ENCODE measurements around the gene MTG1. TPM values are rescaled to one million over a fixed set of nuclear protein-coding genes. Genes with fewer than 3 reads are reported as not detected.

Gene MTG1
- polyA plus RNA-seq, 1 donor (not counting 4 experiments of a cell fraction or from before 2014, with no cell fraction given), result 31.6 TPM

GRCh38 chr10:133351408-133352318 lies 42.3 kb upstream of the MTG1 start:
- no peak overlapping the region for H3K4me2 ChIP-seq (ENCODE audit: control insufficient read depth, extremely low read depth, insufficient read depth, low read depth, low read length)
- H3K9ac ChIP-seq (ENCODE audit: control insufficient read depth, extremely low read depth, insufficient read depth, low read length), result no peak overlapping the region
- DNase-seq (ENCODE audit: low read depth, low spot score) (no peak), FAIRE-seq (no peak)
- no peaks in the 10 kb centered on the region for H3K36me3 ChIP-seq (ENCODE audit: control insufficient read depth in 2 of 2, extremely low read depth in 1 of 2, insufficient read depth in 2 of 2, low read length in 2 of 2)
- H3K27me3 ChIP-seq (ENCODE audit: control insufficient read depth, extremely low read depth, insufficient read depth, low read length), result peaks cover 8% of the 10 kb centered on the region
- dilution Hi-C loops (cut with MboI; ENCODE audit: extremely low pct_ligation_motif_present, low sequenced_read_pairs), result no loop called here
- TF ChIP-seq CTCF (optimal IDR thresholded peaks at IDR 0.05 in 1 of 3, IDR thresholded peaks at IDR 0.05 in 1 of 3, conservative IDR thresholded peaks at IDR 0.05 in 1 of 3; ENCODE audit: extremely low read depth in 1 of 3, insufficient read depth in 2 of 3, low read length in 3 of 3) (no peak), EZH2 (IDR thresholded peaks at IDR 0.05; ENCODE audit: low read length) (no peak)
- no peak overlapping the region for H3K27ac ChIP-seq (ENCODE audit: control insufficient read depth, insufficient read depth, low read length)
- no peaks in the 10 kb centered on the region for H3K9me1 ChIP-seq (ENCODE audit: control insufficient read depth, extremely low read depth, insufficient read depth, low read length)
- no peaks in the 10 kb centered on the region for H3K4me1 ChIP-seq (ENCODE audit: control insufficient read depth, extremely low read depth, insufficient read depth, low read length)
- H4K20me1 ChIP-seq (ENCODE audit: control insufficient read depth, extremely low read depth, insufficient read depth, low read length), result no peaks in the 10 kb centered on the region
- H3K9me3 ChIP-seq (ENCODE audit: control insufficient read depth, low read depth, low read length), result no peaks in the 10 kb centered on the region
- no peak overlapping the region for H2AFZ ChIP-seq (ENCODE audit: control insufficient read depth, low read length)
- H3K4me3 ChIP-seq (ENCODE audit: control insufficient read depth in 2 of 3, extremely low read depth in 1 of 3, insufficient read depth in 2 of 3, low read depth in 1 of 3, low read length in 3 of 3), result no peak overlapping the region
- H3K79me2 ChIP-seq (ENCODE audit: control insufficient read depth, insufficient read depth, low read length), result no peaks in the 10 kb centered on the region

- no peaks in the 10 kb centered on the region for H3K9me3 ChIP-seq (ENCODE audit: control insufficient read depth, low read depth, low read length)
- dilution Hi-C loops (cut with MboI; ENCODE audit: extremely low pct_ligation_motif_present, low sequenced_read_pairs), result no loop called here
- no peaks in the 10 kb centered on the region for H4K20me1 ChIP-seq (ENCODE audit: control insufficient read depth, extremely low read depth, insufficient read depth, low read length)
- no peak for FAIRE-seq
- no peak overlapping the region for H2AFZ ChIP-seq (ENCODE audit: control insufficient read depth, low read length)
- H3K27me3 ChIP-seq (ENCODE audit: control insufficient read depth, extremely low read depth, insufficient read depth, low read length), result peaks cover 11% of the 10 kb centered on the region
- no peaks in the 10 kb centered on the region for H3K9me1 ChIP-seq (ENCODE audit: control insufficient read depth, extremely low read depth, insufficient read depth, low read length)
- DNase-seq (ENCODE audit: low read depth, low spot score), result no peak
- H3K4me3 ChIP-seq (ENCODE audit: control insufficient read depth in 2 of 3, extremely low read depth in 1 of 3, insufficient read depth in 2 of 3, low read depth in 1 of 3, low read length in 3 of 3), result no peak overlapping the region
- TF ChIP-seq CTCF (optimal IDR thresholded peaks at IDR 0.05 in 1 of 3, IDR thresholded peaks at IDR 0.05 in 1 of 3, conservative IDR thresholded peaks at IDR 0.05 in 1 of 3; ENCODE audit: extremely low read depth in 1 of 3, insufficient read depth in 2 of 3, low read length in 3 of 3), result no peak
- no peak for TF ChIP-seq EZH2 (IDR thresholded peaks at IDR 0.05; ENCODE audit: low read length)
- no peak overlapping the region for H3K9ac ChIP-seq (ENCODE audit: control insufficient read depth, extremely low read depth, insufficient read depth, low read length)
- H3K4me2 ChIP-seq (ENCODE audit: control insufficient read depth, extremely low read depth, insufficient read depth, low read depth, low read length), result no peak overlapping the region
- no peak overlapping the region for H3K27ac ChIP-seq (ENCODE audit: control insufficient read depth, insufficient read depth, low read length)
- no peaks in the 10 kb centered on the region for H3K4me1 ChIP-seq (ENCODE audit: control insufficient read depth, extremely low read depth, insufficient read depth, low read length)
- H3K79me2 ChIP-seq (ENCODE audit: control insufficient read depth, insufficient read depth, low read length), result no peaks in the 10 kb centered on the region
- no peaks in the 10 kb centered on the region for H3K36me3 ChIP-seq (ENCODE audit: control insufficient read depth in 2 of 2, extremely low read depth in 1 of 2, insufficient read depth in 2 of 2, low read length in 2 of 2)
Observed at GRCh38 chr10:133353202-133353959, 40.6 kb upstream of the MTG1 start.

Data from keratinocyte (primary cell).